Dedifferentiated amniotic fluid mesenchymal stem cell (primary cell): ENCODE results near the gene RPS10.
A peak's percentile ranks its signal among the peaks of the same experiment; 100 is the strongest.
"Not testable (repeated sequence)": the region's sequence is repeated elsewhere in the genome, so short reads cannot be mapped to it uniquely, and the experiment has no call there.

ENCODE experiments used
- DNase-seq: peaks from one replicate; pipeline ENCODE4 v3.0.0-alpha.2; 2016; ENCODE audit errors: extremely low spot score

The RPS10 gene

GRCh38 chr6:34447910-34448309 is 22.0 kb upstream of the RPS10 start:
- no peak for DNase-seq

- DNase-seq: no peak
These were observed 21.5 kb upstream of the RPS10 start for GRCh38 chr6:34447386-34447785.

GRCh38 chr6:34445313-34445860 is 19.5 kb upstream of the RPS10 start:
- DNase-seq: no peak

GRCh38 chr6:34441526-34441925 is 15.7 kb upstream of the RPS10 start:
- DNase-seq: no peak

GRCh38 chr6:34439442-34439841 is 13.6 kb upstream of the RPS10 start:
- no peak for DNase-seq

- DNase-seq: no peak
These were observed 12.8 kb upstream of the RPS10 start for GRCh38 chr6:34438705-34439104.

- no peak for DNase-seq
These were observed 11.7 kb upstream of the RPS10 start for GRCh38 chr6:34437644-34437970.

- no peak for DNase-seq
These were observed 11.2 kb upstream of the RPS10 start for GRCh38 chr6:34436803-34437643.

- no peak for DNase-seq
These were observed 10.0 kb upstream of the RPS10 start for GRCh38 chr6:34435916-34436315.

GRCh38 chr6:34425132-34425497 is 754 bp downstream of the RPS10 start:
- DNase-seq: no peak

- no peak for DNase-seq
These were observed 1.4 kb downstream of the RPS10 start for GRCh38 chr6:34424200-34425131.

- DNase-seq: no peak
These were observed 2.6 kb downstream of the RPS10 start for GRCh38 chr6:34423254-34423653.

- DNase-seq: no peak
These were observed 7.5 kb downstream of the RPS10 start for GRCh38 chr6:34418367-34418766.

GRCh38 chr6:34416877-34417371 is 8.9 kb downstream of the RPS10 start:
- DNase-seq: no peak

GRCh38 chr6:34414999-34415858 is 10.6 kb downstream of the RPS10 start:
- DNase-seq: peak; percentile 52

GRCh38 chr6:34412643-34413214 is 13.1 kb downstream of the RPS10 start:
- DNase-seq: no peak

GRCh38 chr6:34412016-34412415 is 13.9 kb downstream of the RPS10 start:
- no peak for DNase-seq

- not testable (repeated sequence) for DNase-seq
These were observed 18.0 kb downstream of the RPS10 start for GRCh38 chr6:34407915-34408314.

GRCh38 chr6:34396518-34396917 is 29.4 kb downstream of the RPS10 start:
- no peak for DNase-seq

- no peak for DNase-seq
These were observed 31.9 kb downstream of the RPS10 start for GRCh38 chr6:34393966-34394305.
